KMS-11 (cell line): ENCODE results near the gene CHST2.

Source experiments
- H2AFZ ChIP-seq: fragments of 200-600 bp; sonication (generic); 2 replicates; pipeline ENCODE4 v1.6.1; 2016; ENCODE audit warnings: antibody characterized with exemption, mixed run types, low read depth
- H3K27ac ChIP-seq: fragments of 200-600 bp; sonication (generic); 2 replicates; pipeline ENCODE4 v1.6.1; 2016; ENCODE audit warnings: mild to moderate bottlenecking, mixed run types
- H3K27me3 ChIP-seq: fragments of 200-600 bp; sonication (generic); 2 replicates; pipeline ENCODE4 v1.6.1; 2017; ENCODE audit warnings: mild to moderate bottlenecking, low read depth, mixed run types, moderate library complexity; ENCODE audit not compliant: insufficient read depth
- H3K36me3 ChIP-seq: fragments of 200-600 bp; sonication (generic); 2 replicates; pipeline ENCODE4 v1.6.1; 2017; ENCODE audit warnings: mild to moderate bottlenecking, mixed run types; ENCODE audit not compliant: insufficient read depth
- H3K4me1 ChIP-seq: fragments of 200-600 bp; sonication (generic); 2 replicates; pipeline ENCODE4 v1.6.1; 2016; ENCODE audit warnings: mild to moderate bottlenecking, low read depth, mixed run types; ENCODE audit not compliant: poor library complexity, severe bottlenecking
- H3K4me2 ChIP-seq: fragments of 200-600 bp; sonication (generic); 2 replicates; pipeline ENCODE4 v1.7.0; 2016; ENCODE audit warnings: mild to moderate bottlenecking, mixed run types
- H3K4me3 ChIP-seq: fragments of 200-600 bp; sonication (generic); IDR thresholded peaks from 2 replicates; pipeline ENCODE4 v1.6.1; 2017; ENCODE audit warnings: low read depth, low read length, mixed read lengths; ENCODE audit not compliant: insufficient read depth
- H3K79me2 ChIP-seq: fragments of 200-600 bp; sonication (generic); 2 replicates; pipeline ENCODE4 v1.6.1; 2016; ENCODE audit warnings: low read depth, mixed run types; ENCODE audit not compliant: insufficient read depth
- H3K9ac ChIP-seq: fragments of 200-600 bp; sonication (generic); 2 replicates; pipeline ENCODE4 v1.6.1; 2016; ENCODE audit warnings: mild to moderate bottlenecking, mixed run types
- H4K20me1 ChIP-seq: fragments of 200-600 bp; sonication (generic); 2 replicates; pipeline ENCODE4 v1.6.1; 2016; ENCODE audit warnings: mild to moderate bottlenecking, mixed run types; ENCODE audit not compliant: insufficient read depth
- TF ChIP-seq, protein P1 (sequence below): fragments of 200-600 bp; sonication (generic); conservative IDR thresholded peaks from 2 replicates; pipeline ENCODE4 v1.6.1; 2017; ENCODE audit warnings: low read depth, mild to moderate bottlenecking, antibody characterized with exemption, low read length, moderate library complexity, mixed read lengths

CHST2 gene

DNA sequence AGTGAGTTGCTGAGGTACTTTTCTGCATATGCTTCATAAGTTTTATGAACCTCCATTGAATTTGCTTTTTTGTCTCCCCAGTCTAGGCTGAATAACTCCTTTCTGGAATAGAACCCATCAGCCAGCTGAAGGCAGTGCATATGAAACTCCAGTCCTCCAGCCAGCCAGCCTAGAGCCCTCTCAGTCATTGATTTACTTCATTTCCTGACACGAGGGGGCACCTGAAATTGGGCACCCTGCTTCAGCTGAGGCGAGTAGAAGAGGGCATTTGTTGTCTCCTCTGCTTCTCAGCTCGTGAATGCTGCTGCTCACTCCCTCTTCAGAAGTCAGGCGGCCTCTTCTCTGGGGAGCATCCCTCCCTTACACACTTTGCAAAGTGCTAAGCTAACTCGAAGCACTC, 32.5 kb downstream of the CHST2 start:
- no peak overlapping the region for H2AFZ ChIP-seq
- H3K4me2 ChIP-seq: no peak overlapping the region
- H3K36me3 ChIP-seq: no peaks in the 10 kb centered on the region
- H3K4me1 ChIP-seq: no peaks in the 10 kb centered on the region
- no peak overlapping the region for H3K27ac ChIP-seq
- no peaks in the 10 kb centered on the region for H4K20me1 ChIP-seq
- H3K79me2 ChIP-seq: no peaks in the 10 kb centered on the region
- TF ChIP-seq, protein P1, sequence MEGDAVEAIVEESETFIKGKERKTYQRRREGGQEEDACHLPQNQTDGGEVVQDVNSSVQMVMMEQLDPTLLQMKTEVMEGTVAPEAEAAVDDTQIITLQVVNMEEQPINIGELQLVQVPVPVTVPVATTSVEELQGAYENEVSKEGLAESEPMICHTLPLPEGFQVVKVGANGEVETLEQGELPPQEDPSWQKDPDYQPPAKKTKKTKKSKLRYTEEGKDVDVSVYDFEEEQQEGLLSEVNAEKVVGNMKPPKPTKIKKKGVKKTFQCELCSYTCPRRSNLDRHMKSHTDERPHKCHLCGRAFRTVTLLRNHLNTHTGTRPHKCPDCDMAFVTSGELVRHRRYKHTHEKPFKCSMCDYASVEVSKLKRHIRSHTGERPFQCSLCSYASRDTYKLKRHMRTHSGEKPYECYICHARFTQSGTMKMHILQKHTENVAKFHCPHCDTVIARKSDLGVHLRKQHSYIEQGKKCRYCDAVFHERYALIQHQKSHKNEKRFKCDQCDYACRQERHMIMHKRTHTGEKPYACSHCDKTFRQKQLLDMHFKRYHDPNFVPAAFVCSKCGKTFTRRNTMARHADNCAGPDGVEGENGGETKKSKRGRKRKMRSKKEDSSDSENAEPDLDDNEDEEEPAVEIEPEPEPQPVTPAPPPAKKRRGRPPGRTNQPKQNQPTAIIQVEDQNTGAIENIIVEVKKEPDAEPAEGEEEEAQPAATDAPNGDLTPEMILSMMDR: no peak
- no peak overlapping the region for H3K4me3 ChIP-seq
- no peak overlapping the region for H3K9ac ChIP-seq
- H3K27me3 ChIP-seq: no peaks in the 10 kb centered on the region

- H3K4me3 ChIP-seq: no peak overlapping the region
- H3K79me2 ChIP-seq: no peaks in the 10 kb centered on the region
- no peaks in the 10 kb centered on the region for H3K27me3 ChIP-seq
- H3K36me3 ChIP-seq: no peaks in the 10 kb centered on the region
- no peak overlapping the region for H3K27ac ChIP-seq
- no peak overlapping the region for H3K4me2 ChIP-seq
- H3K4me1 ChIP-seq: no peaks in the 10 kb centered on the region
- no peaks in the 10 kb centered on the region for H4K20me1 ChIP-seq
- TF ChIP-seq, protein P1: no peak
- no peak overlapping the region for H3K9ac ChIP-seq
- no peak overlapping the region for H2AFZ ChIP-seq
Observed at GRCh38 chr3:143155756-143156155, 36.2 kb downstream of the CHST2 start.

GRCh38 chr3:143158014-143158988, 38.7 kb downstream of the CHST2 start:
- Histone ChIP-seq H3K79me2 (no peaks in the 10 kb centered on the region), H3K36me3 (no peaks in the 10 kb centered on the region), H3K27ac (no peak overlapping the region), H4K20me1 (no peaks in the 10 kb centered on the region), H3K27me3 (no peaks in the 10 kb centered on the region), H3K4me2 (no peak overlapping the region), H3K9ac (no peak overlapping the region), H3K4me3 (no peak overlapping the region), H3K4me1 (no peaks in the 10 kb centered on the region), H2AFZ (no peak overlapping the region)
- TF ChIP-seq, protein P1: no peak

- Histone ChIP-seq H3K36me3 (no peaks in the 10 kb centered on the region), H4K20me1 (no peaks in the 10 kb centered on the region), H3K4me3 (no peak overlapping the region), H3K79me2 (no peaks in the 10 kb centered on the region), H3K27me3 (no peaks in the 10 kb centered on the region), H3K27ac (no peak overlapping the region), H2AFZ (no peak overlapping the region), H3K9ac (no peak overlapping the region), H3K4me1 (peaks cover 4% of the 10 kb centered on the region), H3K4me2 (no peak overlapping the region)
- TF ChIP-seq, protein P1: no peak
Observed at GRCh38 chr3:143160437-143160836, 40.9 kb downstream of the CHST2 start.
